Measurements from ENCODE around the gene MEX3D.

The MEX3D gene

DNA sequence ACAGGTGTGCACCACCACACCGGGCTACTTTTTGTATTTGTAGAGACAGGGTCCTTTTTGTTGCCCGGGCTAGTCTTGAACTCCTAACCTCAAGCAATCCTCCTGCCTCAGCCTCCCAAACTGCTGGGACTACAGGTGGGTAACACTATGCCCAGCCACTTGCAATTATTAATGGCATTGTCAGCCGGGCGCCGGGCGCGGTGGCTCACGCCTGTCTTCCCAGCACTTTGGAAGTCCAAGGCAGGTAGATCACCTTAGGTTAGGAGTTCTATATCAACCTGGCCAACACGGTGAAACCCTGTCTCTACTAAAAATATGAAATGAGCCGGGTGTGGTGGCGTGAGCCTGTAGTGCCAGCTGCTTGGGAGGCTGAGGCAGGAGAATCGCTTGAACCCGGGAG lies 2.7 kb upstream of the MEX3D start:
- ChIA-PET POLR2A (interaction anchor here (1.0 kb wide), 1 partner anchor 17 kb away, joined by 3 read pairs; no protein-coding TSS in a partner anchor), CTCF (no interaction called here)
- TF ChIP-seq, protein P1, sequence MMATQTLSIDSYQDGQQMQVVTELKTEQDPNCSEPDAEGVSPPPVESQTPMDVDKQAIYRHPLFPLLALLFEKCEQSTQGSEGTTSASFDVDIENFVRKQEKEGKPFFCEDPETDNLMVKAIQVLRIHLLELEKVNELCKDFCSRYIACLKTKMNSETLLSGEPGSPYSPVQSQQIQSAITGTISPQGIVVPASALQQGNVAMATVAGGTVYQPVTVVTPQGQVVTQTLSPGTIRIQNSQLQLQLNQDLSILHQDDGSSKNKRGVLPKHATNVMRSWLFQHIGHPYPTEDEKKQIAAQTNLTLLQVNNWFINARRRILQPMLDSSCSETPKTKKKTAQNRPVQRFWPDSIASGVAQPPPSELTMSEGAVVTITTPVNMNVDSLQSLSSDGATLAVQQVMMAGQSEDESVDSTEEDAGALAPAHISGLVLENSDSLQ (IDR thresholded peaks at IDR 0.05): no peak
- TF ChIP-seq BHLHE40 (IDR thresholded peaks at IDR 0.05; ENCODE audit: borderline replicate concordance): no peak
- TF ChIP-seq SUZ12 (IDR thresholded peaks at IDR 0.05): no peak
- no peak for TF ChIP-seq FOXA1 (IDR thresholded peaks at IDR 0.05)
- no peak for TF ChIP-seq TARDBP (IDR thresholded peaks at IDR 0.05)
- no peak for TF ChIP-seq SP1 (IDR thresholded peaks at IDR 0.05)
- no peak for DNase-seq (ENCODE audit: extremely low spot score)

DNA sequence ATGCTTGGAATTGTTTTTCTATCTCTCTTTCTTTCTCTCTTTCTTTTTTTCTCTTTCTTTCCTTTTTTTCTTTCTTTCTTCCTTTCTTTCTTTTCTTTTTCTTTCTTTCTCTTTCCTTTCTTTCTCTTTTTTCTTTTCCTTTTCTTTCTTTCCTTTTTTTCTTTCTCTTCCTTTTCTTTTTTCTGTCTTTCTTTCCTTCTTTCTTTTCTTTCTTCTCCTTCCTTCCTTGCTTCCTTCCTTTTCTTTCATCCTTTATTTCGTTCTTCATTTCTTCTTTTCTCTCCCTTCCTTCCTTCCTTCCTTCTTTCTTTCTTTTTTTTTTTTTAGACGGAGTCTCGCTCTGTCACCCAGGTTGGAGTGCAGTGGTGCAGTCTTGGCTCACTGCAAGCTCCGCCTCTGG lies 1.9 kb upstream of the MEX3D start:
- ChIA-PET CTCF (interaction anchor here (0.6 kb wide), 1 partner anchor 24 kb away, joined by 3 read pairs; no protein-coding TSS in a partner anchor), POLR2A (interaction anchor here (1.0 kb wide), 1 partner anchor 18 kb away, joined by 3 read pairs; no protein-coding TSS in a partner anchor)
- no peak for DNase-seq (ENCODE audit: extremely low spot score)
- TF ChIP-seq, protein P1 (IDR thresholded peaks at IDR 0.05): no peak
- no peak for TF ChIP-seq CTBP1 (IDR thresholded peaks at IDR 0.05; ENCODE audit: borderline replicate concordance)
- TF ChIP-seq TARDBP (IDR thresholded peaks at IDR 0.05): peak; percentile 24; the same call in 1 of the 2 replicates
- peak; percentile 39; the same call in 1 of the 2 replicates for TF ChIP-seq ZNF384 (IDR thresholded peaks at IDR 0.05)

DNA sequence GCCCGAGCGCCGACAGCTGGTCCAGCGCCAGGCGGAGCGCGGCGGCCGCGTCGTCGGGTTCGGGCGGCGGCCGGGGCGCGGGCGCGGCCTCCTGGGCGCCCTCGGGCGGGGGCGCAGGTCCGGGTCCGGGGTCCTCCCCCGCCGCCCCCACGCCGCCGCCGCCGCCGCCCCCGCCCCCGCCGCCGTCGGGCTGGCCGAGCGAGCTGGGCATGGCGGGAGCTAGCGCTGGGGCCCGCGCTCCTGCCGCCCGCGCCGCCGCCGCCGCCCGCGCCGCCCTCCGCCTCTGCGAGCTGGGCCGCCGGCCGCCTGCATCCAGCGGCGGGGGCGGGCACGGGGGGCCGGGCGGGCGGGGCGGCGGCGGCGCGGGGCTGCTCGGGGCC lies 287 bp downstream of the MEX3D start:
- TF ChIP-seq LEF1 (IDR thresholded peaks at IDR 0.05; ENCODE audit: borderline replicate concordance) (no peak), FOXK2 (IDR thresholded peaks at IDR 0.05) (no peak), FOXM1 (IDR thresholded peaks at IDR 0.05; ENCODE audit: borderline replicate concordance) (no peak), ELF4 (IDR thresholded peaks at IDR 0.05) (no peak), CTBP1 (IDR thresholded peaks at IDR 0.05; ENCODE audit: borderline replicate concordance) (no peak), FOXA1 (IDR thresholded peaks at IDR 0.05) (no peak), SUZ12 (IDR thresholded peaks at IDR 0.05) (no peak), TARDBP (IDR thresholded peaks at IDR 0.05) (no peak), SP1 (IDR thresholded peaks at IDR 0.05) (no peak), NFRKB (IDR thresholded peaks at IDR 0.05) (no peak)
- no peak for DNase-seq (ENCODE audit: extremely low spot score)
- ChIA-PET CTCF (no interaction called here), POLR2A (no interaction called here)

DNA sequence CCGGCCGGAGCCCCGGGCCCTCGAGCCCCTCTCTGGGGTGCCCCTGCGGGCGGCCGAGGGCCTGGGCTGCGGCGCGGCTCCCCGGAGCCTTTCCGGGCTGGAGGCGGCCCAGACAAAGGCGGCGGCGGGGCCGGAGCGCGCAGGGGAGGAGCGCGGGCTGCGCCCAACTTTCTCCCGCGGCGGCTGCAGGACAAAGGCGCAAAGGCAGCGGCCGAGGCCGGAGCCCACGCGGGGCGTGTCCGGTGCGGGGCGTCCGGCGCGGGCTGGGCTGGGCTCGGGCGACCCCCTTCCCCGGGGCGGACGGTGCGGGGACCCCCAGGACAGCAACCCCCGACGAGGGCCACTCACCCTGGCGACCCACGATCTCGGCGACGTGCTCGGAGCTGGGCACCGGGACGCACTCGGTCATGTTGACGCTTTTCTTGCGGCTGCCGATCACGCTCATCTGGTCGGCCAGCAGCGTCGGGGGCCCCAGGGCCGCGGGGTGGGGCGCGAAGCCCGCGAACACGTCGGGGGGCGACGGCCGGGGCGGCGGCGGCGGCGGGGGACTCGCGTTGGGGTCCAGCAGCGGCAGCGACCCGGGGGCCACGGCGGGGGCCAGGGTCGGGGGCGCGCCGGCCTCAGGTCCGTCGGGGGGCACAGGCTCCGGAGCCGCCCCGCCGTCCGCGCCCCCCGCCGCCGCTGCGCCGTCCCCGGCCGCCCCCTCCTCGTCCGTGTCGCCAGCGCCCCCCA lies 843 bp downstream of the MEX3D start:
- ChIA-PET POLR2A (no interaction called here), CTCF (no interaction called here)
- DNase-seq (ENCODE audit: extremely low spot score): no peak
- TF ChIP-seq FOXK2 (IDR thresholded peaks at IDR 0.05) (no peak), FOXM1 (IDR thresholded peaks at IDR 0.05; ENCODE audit: borderline replicate concordance) (no peak), LEF1 (IDR thresholded peaks at IDR 0.05; ENCODE audit: borderline replicate concordance) (no peak), FOXA1 (IDR thresholded peaks at IDR 0.05) (no peak), L3MBTL2 (conservative IDR thresholded peaks at IDR 0.05) (no peak)

DNA sequence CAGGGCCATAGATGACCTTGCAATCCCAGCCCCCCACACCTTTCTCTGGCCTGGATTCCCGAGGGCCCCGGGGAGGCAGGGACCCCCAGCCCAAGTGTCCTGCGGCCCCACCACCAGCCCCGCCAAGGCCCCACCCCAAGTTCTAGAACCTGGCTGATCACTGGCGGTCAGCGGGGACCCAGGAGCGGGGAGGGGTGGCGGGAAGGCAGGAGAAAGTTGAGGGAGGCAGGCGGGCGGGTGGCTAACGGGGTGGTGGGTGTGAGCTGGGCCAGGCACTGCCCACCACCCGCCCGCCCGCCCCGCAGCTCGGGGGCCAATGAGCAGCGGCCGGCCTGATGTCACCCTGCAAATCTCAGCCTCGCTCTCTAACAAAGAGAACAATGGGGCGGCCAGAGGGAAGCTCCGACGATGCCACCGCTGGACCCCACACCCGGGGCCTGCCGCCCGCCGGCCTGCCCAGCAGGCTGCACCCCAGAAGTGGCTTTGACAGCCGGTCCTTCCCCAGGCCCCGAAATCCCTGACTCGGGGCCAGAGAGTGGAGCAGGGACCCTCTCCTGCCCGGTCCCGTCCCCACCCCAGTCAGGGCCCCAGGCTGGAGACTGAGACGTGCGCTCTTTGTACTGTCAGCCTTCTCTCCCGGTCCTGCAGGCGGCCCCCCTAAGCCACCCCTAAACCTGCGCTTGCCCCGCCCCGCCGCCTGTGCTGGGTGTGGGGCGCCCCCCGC lies 1.6 kb downstream of the MEX3D start:
- ChIA-PET CTCF (no interaction called here), POLR2A (no interaction called here)
- TF ChIP-seq BHLHE40 (IDR thresholded peaks at IDR 0.05; ENCODE audit: borderline replicate concordance) (no peak), LEF1 (IDR thresholded peaks at IDR 0.05; ENCODE audit: borderline replicate concordance) (no peak), FOXA1 (IDR thresholded peaks at IDR 0.05) (no peak), ZNF384 (IDR thresholded peaks at IDR 0.05) (no peak), FOXM1 (IDR thresholded peaks at IDR 0.05; ENCODE audit: borderline replicate concordance) (no peak), SUZ12 (IDR thresholded peaks at IDR 0.05) (no peak), TARDBP (IDR thresholded peaks at IDR 0.05) (no peak), FOXK2 (IDR thresholded peaks at IDR 0.05) (no peak), ELF4 (IDR thresholded peaks at IDR 0.05) (no peak), L3MBTL2 (conservative IDR thresholded peaks at IDR 0.05) (no peak), SP1 (IDR thresholded peaks at IDR 0.05) (no peak), NFRKB (IDR thresholded peaks at IDR 0.05) (no peak), HDGF (IDR thresholded peaks at IDR 0.05; ENCODE audit: borderline replicate concordance) (no peak), ARNT (IDR thresholded peaks at IDR 0.05) (no peak)
- no peak for DNase-seq (ENCODE audit: extremely low spot score)

DNA sequence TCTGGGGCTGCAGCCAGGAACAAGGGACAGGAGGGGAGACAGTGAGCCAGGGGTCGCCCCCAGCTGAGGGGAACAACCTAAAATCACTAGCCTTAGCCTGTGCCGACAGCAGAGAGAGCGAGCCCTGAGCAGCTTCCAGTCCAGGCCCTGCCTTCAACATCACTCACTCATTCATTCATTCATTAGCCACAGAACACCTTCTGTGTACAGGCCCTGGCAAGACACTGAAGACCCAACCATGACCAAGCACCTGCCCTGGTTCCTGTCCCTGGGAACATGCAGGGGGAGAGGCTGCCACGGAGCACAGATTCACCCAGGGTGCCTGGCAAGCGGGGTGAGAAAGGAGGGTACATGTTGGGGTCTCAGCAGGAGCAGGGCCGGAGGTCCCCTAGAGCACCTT lies 4.9 kb downstream of the MEX3D start:
- CTCF ChIA-PET: no interaction called here
- TF ChIP-seq TARDBP (IDR thresholded peaks at IDR 0.05): no peak

DNA sequence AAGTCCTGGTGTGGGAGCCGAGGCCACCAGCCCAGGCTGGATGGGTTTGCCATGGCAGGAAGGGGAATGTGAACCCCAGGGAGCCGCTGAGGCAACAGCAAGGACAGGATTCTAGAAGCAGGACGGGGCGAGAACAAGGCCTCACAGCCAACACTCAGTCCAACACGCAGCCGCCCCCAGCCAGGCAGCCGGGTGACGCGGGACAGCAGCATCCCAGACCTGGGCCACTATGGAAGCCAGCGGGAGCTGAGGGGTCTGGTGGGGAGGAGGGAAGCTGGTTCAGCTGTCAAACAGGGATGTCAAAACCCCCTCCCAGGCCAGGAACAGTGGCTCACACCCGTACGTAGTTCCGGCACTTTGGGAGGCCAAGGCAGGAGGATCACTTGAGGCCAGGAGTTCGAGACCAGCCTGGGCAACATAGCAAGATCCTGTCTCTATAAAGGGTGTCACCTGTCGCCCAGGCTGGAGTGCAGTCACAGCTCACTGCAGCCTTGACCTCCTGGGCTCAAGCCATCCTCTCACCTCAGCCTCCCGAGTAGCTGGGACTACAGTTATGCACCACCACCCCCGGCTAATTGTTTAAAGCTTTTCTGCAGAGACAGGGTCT lies 6.8 kb downstream of the MEX3D start:
- ChIA-PET CTCF (no interaction called here), POLR2A (no interaction called here)
- TF ChIP-seq FOXK2 (IDR thresholded peaks at IDR 0.05): no peak
- TF ChIP-seq, protein P1 (IDR thresholded peaks at IDR 0.05): no peak
- no peak for TF ChIP-seq TARDBP (IDR thresholded peaks at IDR 0.05)
- TF ChIP-seq L3MBTL2 (conservative IDR thresholded peaks at IDR 0.05): no peak
- TF ChIP-seq NFRKB (IDR thresholded peaks at IDR 0.05): no peak
- no peak for TF ChIP-seq ARNT (IDR thresholded peaks at IDR 0.05)
- TF ChIP-seq BHLHE40 (IDR thresholded peaks at IDR 0.05; ENCODE audit: borderline replicate concordance): no peak
- no peak for TF ChIP-seq LEF1 (IDR thresholded peaks at IDR 0.05; ENCODE audit: borderline replicate concordance)
- TF ChIP-seq FOXA1 (IDR thresholded peaks at IDR 0.05): no peak
- TF ChIP-seq CTBP1 (IDR thresholded peaks at IDR 0.05; ENCODE audit: borderline replicate concordance): no peak
- no peak for TF ChIP-seq ELF4 (IDR thresholded peaks at IDR 0.05)
- no peak for TF ChIP-seq HDGF (IDR thresholded peaks at IDR 0.05; ENCODE audit: borderline replicate concordance)
- no peak for TF ChIP-seq FOXM1 (IDR thresholded peaks at IDR 0.05; ENCODE audit: borderline replicate concordance)
- no peak for TF ChIP-seq SUZ12 (IDR thresholded peaks at IDR 0.05)
- no peak for TF ChIP-seq ZNF384 (IDR thresholded peaks at IDR 0.05)
- no peak for DNase-seq (ENCODE audit: extremely low spot score)

More for the DNA sequence above, 4.9 kb downstream of the MEX3D start:
- POLR2A ChIA-PET: interaction anchor here (0.9 to 2.2 kb wide), 2 partner anchors 27 to 30 kb away, joined by 3 to 6 read pairs; partner anchors contain the start of gene MBD3
- no peak for DNase-seq (ENCODE audit: extremely low spot score)

Measured in HEK293T (cell line).